IPS DF 6.9 (cell line): ENCODE data around the gene BLCAP.

Source experiments
- DNase-seq: peaks from one replicate; pipeline ENCODE4 v3.0.0-alpha.2; 2013; ENCODE audit warnings: low read depth, low spot score
- H3K27ac ChIP-seq: one replicate; pipeline ENCODE4 v1.5.1; 2013; ENCODE audit warnings: low read length, control low read depth
- H3K27me3 ChIP-seq: 2 replicates; pipeline ENCODE4 v1.6.1; 2013; ENCODE audit warnings: mild to moderate bottlenecking, low read length; ENCODE audit not compliant: control insufficient read depth, insufficient read depth
- H3K36me3 ChIP-seq: 2 replicates; pipeline ENCODE4 v1.6.1; 2013; ENCODE audit warnings: low read length; ENCODE audit not compliant: control insufficient read depth, insufficient read depth
- H3K4me1 ChIP-seq: 2 replicates; pipeline ENCODE4 v1.6.1; 2013; ENCODE audit warnings: low read length; ENCODE audit not compliant: control insufficient read depth, insufficient read depth
- H3K4me3 ChIP-seq: 2 replicates; pipeline ENCODE4 v1.5.1; 2013; ENCODE audit warnings: mild to moderate bottlenecking, low read length
- H3K9me3 ChIP-seq: 2 replicates; pipeline ENCODE4 v1.6.1; 2013; ENCODE audit warnings: low read length, inconsistent platforms; ENCODE audit not compliant: control insufficient read depth, insufficient read depth
- WGBS: extraction: QIAGEN DNeasy Blood & Tissue Kit; methylation state at CpG from one replicate; pipeline ENCODE4 v1.1.7; 2013; ENCODE audit warnings: mixed read lengths, missing lambda C conversion rate; ENCODE audit not compliant: insufficient read length, insufficient coverage; 5-methylcytosine and 5-hydroxymethylcytosine counted together

BLCAP gene

DNA sequence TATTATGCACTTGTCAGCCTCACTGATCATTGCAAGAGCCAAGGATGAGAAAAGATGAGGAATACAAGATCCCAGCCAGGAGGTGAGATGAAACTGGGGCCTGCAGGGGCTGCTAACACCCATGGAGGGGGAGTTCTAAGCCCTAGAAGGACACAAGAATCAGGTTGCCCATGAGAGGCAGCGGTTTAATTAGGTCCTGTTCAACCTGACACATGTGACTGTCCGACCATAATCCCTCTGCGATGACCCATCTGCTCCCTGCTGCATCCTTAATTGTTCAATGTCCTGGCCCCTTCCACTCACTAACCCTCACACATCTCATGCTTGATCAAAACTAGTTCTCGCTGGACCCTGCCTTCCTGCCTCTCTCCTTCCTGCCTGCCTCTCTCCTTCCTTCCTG is 58.8 kb downstream of the BLCAP start:
- no peak for DNase-seq
- no peaks in the 10 kb centered on the region for H3K36me3 ChIP-seq
- H3K27me3 ChIP-seq = peaks cover 2% of the 10 kb centered on the region; the same call in 1 of the 2 replicates
- 0 out of 2 replicates have a peak, but pooled peaks cover 1% of the 10 kb centered on the region for H3K4me1 ChIP-seq
- H3K9me3 ChIP-seq = no peaks in the 10 kb centered on the region
- no peak overlapping the region for H3K27ac ChIP-seq
- no CpG with 5 or more reads among the region's 4 CpGs for WGBS
- H3K4me3 ChIP-seq = no peak overlapping the region
